ENCODE measurements around the gene HOXC5. TPM values are rescaled to one million over a fixed set of nuclear protein-coding genes. Genes with fewer than 3 reads are reported as not detected.

Gene HOXC5
- total RNA-seq, 8 experiments from 2014 or later: 4.4 to 49.2 (median 10.4) TPM

DNA sequence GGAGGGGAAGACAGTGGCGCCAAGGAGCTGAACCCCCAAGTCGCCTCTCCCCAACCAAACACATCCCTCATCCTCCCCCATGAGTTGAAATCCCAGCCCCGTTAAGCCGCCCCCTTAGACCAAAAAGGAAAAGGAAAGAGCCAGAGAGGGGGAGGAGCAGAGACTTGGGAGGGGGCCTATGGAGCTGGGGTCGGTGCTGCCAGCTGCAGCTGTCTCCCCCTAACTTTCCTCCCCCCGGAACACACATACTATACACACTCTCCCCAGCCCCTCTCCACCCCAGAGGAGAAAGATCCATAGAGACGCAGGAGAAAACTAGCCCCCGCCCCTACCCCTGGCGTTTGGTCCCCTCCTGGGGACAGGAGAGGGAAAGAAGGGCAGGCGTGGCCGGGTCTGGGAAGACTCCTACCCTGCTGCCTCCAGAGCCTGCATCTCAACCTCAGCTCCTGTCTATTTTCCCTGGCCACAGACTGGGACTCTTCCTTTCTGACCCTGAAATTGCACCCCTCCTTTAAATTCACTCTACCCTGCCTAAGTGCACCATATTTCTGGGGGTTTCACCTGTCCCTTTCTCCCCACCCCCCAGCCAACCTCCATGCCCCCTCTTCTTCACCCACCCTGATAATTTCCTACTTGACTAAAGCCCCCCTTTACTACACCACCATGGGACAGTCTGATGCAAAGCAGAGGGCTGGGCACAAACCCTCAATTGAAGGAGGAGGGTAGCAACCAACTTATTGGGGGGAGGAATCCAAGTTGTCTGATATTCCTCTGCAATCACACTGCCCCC is 34.5 kb upstream of the HOXC5 start:
- Histone ChIP-seq H3K4me3 (no peak overlapping the region), H3K27ac (no peak overlapping the region), H3K4me1 (replicated peaks in 1 of 2) (peaks cover 10 to 24% of the 10 kb centered on the region in 2 donors)
- ATAC-seq (replicated peaks in 6 of 8): no peak
- in situ Hi-C loops (cut with MboI; ENCODE audit: low pct_unique_long_range_greater_than_20kb in 2 of 9, low sequenced_read_pairs in 9 of 9, unreplicated experiment in 9 of 9): no loop called here
- 6% methylated on average over 5 of the region's 11 CpGs; no CpG with 5 or more reads in 9 of the 10 experiments for WGBS, 10 experiments

- WGBS, 10 experiments: 0 to 82% (median 14%) methylated on average over 2 to 11 of the region's 13 CpGs; no CpG with 5 or more reads in 3 of the 10 experiments
- in situ Hi-C loops (cut with MboI; ENCODE audit: low pct_unique_long_range_greater_than_20kb in 2 of 9, low sequenced_read_pairs in 9 of 9, unreplicated experiment in 9 of 9): no loop called here
- Histone ChIP-seq H3K4me1 (replicated peaks in 1 of 2) (peaks cover 10 to 24% of the 10 kb centered on the region in 2 donors), H3K4me3 (no peak overlapping the region), H3K27ac (no peak overlapping the region)
- no peak for ATAC-seq (replicated peaks in 6 of 8)
These were observed 34.0 kb upstream of the HOXC5 start for GRCh38 chr12:53998900-53999236.

DNA sequence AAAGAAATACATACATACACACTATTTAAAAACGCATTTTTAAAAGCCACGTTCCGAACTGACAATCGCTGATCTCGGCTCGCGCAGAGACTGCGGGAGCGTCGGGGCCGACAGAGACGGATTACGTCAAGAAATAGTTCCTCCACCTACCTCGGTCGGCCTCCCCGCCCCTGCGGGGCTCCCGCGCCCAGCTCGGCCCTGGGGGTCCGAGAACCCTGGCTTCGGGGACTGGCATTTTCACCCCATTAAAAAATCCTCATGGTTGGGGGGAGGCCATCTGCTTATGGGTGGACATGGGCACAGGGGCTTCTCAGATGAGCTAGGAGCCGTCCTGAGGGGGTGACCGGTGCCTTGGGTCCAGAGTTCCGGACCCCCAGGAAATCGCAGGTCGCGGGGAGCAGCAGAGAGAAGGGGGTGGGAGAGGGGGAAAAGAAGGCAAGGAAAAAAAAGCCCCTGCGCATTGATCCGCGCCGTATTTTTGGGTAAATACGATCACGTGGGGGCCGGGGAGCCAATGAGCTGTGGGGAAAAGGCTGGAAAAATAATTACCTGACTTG is 33.2 kb upstream of the HOXC5 start:
- WGBS, 10 experiments: 0% methylated on average over 2 of the region's 35 CpGs; no CpG with 5 or more reads in 9 of the 10 experiments
- in situ Hi-C loops (cut with MboI; ENCODE audit: low pct_unique_long_range_greater_than_20kb in 2 of 9, low sequenced_read_pairs in 9 of 9, unreplicated experiment in 9 of 9): loop anchor here in 4 of 9 experiments (10.0 to 25.0 kb wide), 3 partner anchors 205 to 388 kb away; partner anchors contain the start of genes GPR84 (in 2 of the 4) and ZNF385A (in 1 of the 4)
- ATAC-seq (replicated peaks in 6 of 8): peak; percentile 25 to 63 (median 53)
- Histone ChIP-seq H3K27ac (no peak overlapping the region), H3K4me3 (peak overlapping the region; percentile 29 to 47 (median 41)), H3K4me1 (replicated peaks in 1 of 2) (peaks cover 5 to 17% of the 10 kb centered on the region in 2 donors)

GRCh38 chr12:54000116-54001114 is 32.4 kb upstream of the HOXC5 start, which contains the start of gene HOXC9:
Gene HOXC9, plus strand, starts transcription at chr12:54000161. Its CDS starts 28 bp downstream, at chr12:54000189.
- in situ Hi-C loops (cut with MboI; ENCODE audit: low pct_unique_long_range_greater_than_20kb in 2 of 9, low sequenced_read_pairs in 9 of 9, unreplicated experiment in 9 of 9): loop anchor here in 4 of 9 experiments (10.0 to 25.0 kb wide), 3 partner anchors 204 to 387 kb away; partner anchors contain the start of genes GPR84 (in 2 of the 4) and ZNF385A (in 1 of the 4)
- no peak within 1 kb of the TSS for H3K27ac ChIP-seq
- H3K4me3 ChIP-seq: peak within 1 kb of the TSS; percentile 29 to 47 (median 41)
- peaks cover 3 to 9% of the 10 kb centered on the region in 2 donors for H3K4me1 ChIP-seq (replicated peaks in 1 of 2)
- peak; percentile 16 to 83 (median 56) for ATAC-seq (replicated peaks in 6 of 8)
- WGBS, 10 experiments: 0 to 60% (median 8%) methylated on average over 1 to 15 of the region's 87 CpGs; no CpG with 5 or more reads in 4 of the 10 experiments

GRCh38 chr12:54001283-54002187 is 31.3 kb upstream of the HOXC5 start:
- H3K27ac ChIP-seq: no peak overlapping the region
- peak overlapping the region in 2 of 5 donors; percentile 41 to 47 for H3K4me3 ChIP-seq
- ATAC-seq (replicated peaks in 6 of 8): no peak
- in situ Hi-C loops (cut with MboI; ENCODE audit: low pct_unique_long_range_greater_than_20kb in 2 of 9, low sequenced_read_pairs in 9 of 9, unreplicated experiment in 9 of 9): loop anchor here in 4 of 9 experiments (10.0 to 25.0 kb wide), 3 partner anchors 203 to 386 kb away; partner anchors contain the start of genes GPR84 (in 2 of the 4) and ZNF385A (in 1 of the 4)
- H3K4me1 ChIP-seq (replicated peaks in 1 of 2): peaks cover 5 to 9% of the 10 kb centered on the region in 2 donors
- 0 to 78% methylated on average over 1 to 2 of the region's 8 CpGs; no CpG with 5 or more reads in 8 of the 10 experiments for WGBS, 10 experiments

GRCh38 chr12:54002278-54002914 is 30.5 kb upstream of the HOXC5 start:
- in situ Hi-C loops (cut with MboI; ENCODE audit: low pct_unique_long_range_greater_than_20kb in 2 of 9, low sequenced_read_pairs in 9 of 9, unreplicated experiment in 9 of 9): loop anchor here in 4 of 9 experiments (10.0 to 25.0 kb wide), 3 partner anchors 202 to 385 kb away; partner anchors contain the start of genes GPR84 (in 2 of the 4) and ZNF385A (in 1 of the 4)
- no peak for ATAC-seq (replicated peaks in 6 of 8)
- no peak overlapping the region for H3K4me3 ChIP-seq
- peaks cover 7 to 9% of the 10 kb centered on the region in 2 donors for H3K4me1 ChIP-seq (replicated peaks in 1 of 2)
- H3K27ac ChIP-seq: no peak overlapping the region
- WGBS, 10 experiments: 8 to 93% (median 27%) methylated on average over 2 to 16 of the region's 19 CpGs; no CpG with 5 or more reads in 1 of the 10 experiments

- H3K4me3 ChIP-seq: no peak overlapping the region
- WGBS, 10 experiments: 15 to 100% (median 46%) methylated on average over 3 to 12 of the region's 19 CpGs
- peaks cover 7 to 9% of the 10 kb centered on the region in 2 donors for H3K4me1 ChIP-seq (replicated peaks in 1 of 2)
- in situ Hi-C loops (cut with MboI; ENCODE audit: low pct_unique_long_range_greater_than_20kb in 2 of 9, low sequenced_read_pairs in 9 of 9, unreplicated experiment in 9 of 9): loop anchor here in 4 of 9 experiments (10.0 to 25.0 kb wide), 3 partner anchors 202 to 384 kb away; partner anchors contain the start of genes GPR84 (in 2 of the 4) and ZNF385A (in 1 of the 4)
- no peak overlapping the region for H3K27ac ChIP-seq
- ATAC-seq (replicated peaks in 6 of 8): no peak
These were observed 29.9 kb upstream of the HOXC5 start for GRCh38 chr12:54002915-54003389.

DNA sequence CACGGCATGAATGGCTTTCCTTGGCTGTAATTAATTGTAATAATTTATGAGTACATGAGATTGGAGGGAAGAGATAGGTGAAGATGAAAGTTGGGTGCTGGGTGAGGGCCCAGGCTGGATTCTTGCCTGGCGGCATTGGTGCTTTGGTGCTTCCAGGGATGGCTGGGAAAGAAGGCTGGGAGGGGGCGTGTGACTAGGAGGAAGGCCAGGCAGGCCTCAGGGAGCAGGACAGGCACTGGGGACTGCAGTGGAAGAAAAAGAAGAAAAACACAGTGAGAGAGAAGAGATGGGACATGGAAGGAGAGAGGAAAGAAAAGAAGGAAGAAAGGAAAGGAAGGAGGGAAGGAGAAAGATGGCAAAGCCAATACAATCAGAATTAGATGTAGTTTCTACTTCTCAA is 29.2 kb upstream of the HOXC5 start:
- 26 to 90% (median 58%) methylated on average over 1 to 3 of the region's 3 CpGs for WGBS, 10 experiments
- no peak overlapping the region for H3K27ac ChIP-seq
- ATAC-seq (replicated peaks in 6 of 8): no peak
- in situ Hi-C loops (cut with MboI; ENCODE audit: low pct_unique_long_range_greater_than_20kb in 2 of 9, low sequenced_read_pairs in 9 of 9, unreplicated experiment in 9 of 9): loop anchor here in 4 of 9 experiments (10.0 to 25.0 kb wide), 3 partner anchors 201 to 384 kb away; partner anchors contain the start of genes GPR84 (in 2 of the 4) and ZNF385A (in 1 of the 4)
- H3K4me3 ChIP-seq: no peak overlapping the region
- H3K4me1 ChIP-seq (replicated peaks in 1 of 2): peaks cover 7 to 9% of the 10 kb centered on the region in 2 donors

GRCh38 chr12:54004063-54004840 is 28.6 kb upstream of the HOXC5 start:
- WGBS, 10 experiments: 20 to 67% (median 47%) methylated on average over 1 to 16 of the region's 20 CpGs; no CpG with 5 or more reads in 1 of the 10 experiments
- in situ Hi-C loops (cut with MboI; ENCODE audit: low pct_unique_long_range_greater_than_20kb in 2 of 9, low sequenced_read_pairs in 9 of 9, unreplicated experiment in 9 of 9): loop anchor here in 4 of 9 experiments (10.0 to 25.0 kb wide), 3 partner anchors 201 to 383 kb away; partner anchors contain the start of genes GPR84 (in 2 of the 4) and ZNF385A (in 1 of the 4)
- Histone ChIP-seq H3K4me1 (replicated peaks in 1 of 2) (peaks cover 7 to 13% of the 10 kb centered on the region in 2 donors), H3K27ac (no peak overlapping the region), H3K4me3 (no peak overlapping the region)
- no peak for ATAC-seq (replicated peaks in 6 of 8)

All from motor neuron (in vitro differentiated cells).